Liver (tissue), 3 donors: ENCODE data around the gene PIMREG.

Experiments
- ATF3 ChIP-seq: IDR thresholded peaks from 2 replicates; pipeline ENCODE4 v1.6.1; 2016; ENCODE audit warnings: antibody characterized with exemption
- CTCF ChIP-seq: fragments of 150-350 bp; IDR thresholded peaks from 2 replicates; pipeline ENCODE4 v1.5.1; 2017; ENCODE audit warnings: improper control_type of control experiment, low read depth, low read length; ENCODE audit not compliant: missing input control
- EGR1 ChIP-seq, 2 donors: IDR thresholded peaks; 2 replicates each; pipeline ENCODE4 v1.6.1; 2016 to 2018; ENCODE audit warnings: antibody characterized with exemption in 2 of 2, low read depth in 2 of 2
- FOXA1 ChIP-seq: IDR thresholded peaks from 2 replicates; pipeline ENCODE4 v1.6.1; 2016; ENCODE audit warnings: antibody characterized with exemption
- GABPA ChIP-seq, 2 donors: IDR thresholded peaks in 1 of 2; conservative IDR thresholded peaks in 1 of 2; 2 replicates each; pipeline ENCODE4 v1.6.1; 2016; ENCODE audit warnings: antibody characterized with exemption in 2 of 2, mild to moderate bottlenecking in 1 of 2, moderate library complexity in 1 of 2
- MAX ChIP-seq: IDR thresholded peaks from 2 replicates; pipeline ENCODE4 v1.6.1; 2016; ENCODE audit warnings: antibody characterized with exemption
- RAD21 ChIP-seq, 2 donors: IDR thresholded peaks; 2 replicates each; pipeline ENCODE4 v1.6.1; 2016; ENCODE audit warnings: antibody characterized with exemption in 2 of 2, mild to moderate bottlenecking in 2 of 2
- REST ChIP-seq: IDR thresholded peaks from 2 replicates; pipeline ENCODE4 v1.6.1; 2016; ENCODE audit warnings: antibody characterized with exemption, mild to moderate bottlenecking
- RXRA ChIP-seq, 2 donors: IDR thresholded peaks; 2 replicates each; pipeline ENCODE4 v1.6.1; 2017 to 2018; ENCODE audit warnings: antibody characterized with exemption in 2 of 2, mild to moderate bottlenecking in 1 of 2
- TAF1 ChIP-seq: conservative IDR thresholded peaks from 2 replicates; pipeline ENCODE4 v1.6.1; 2016; ENCODE audit warnings: antibody characterized with exemption, mild to moderate bottlenecking
- ZBTB33 ChIP-seq: IDR thresholded peaks from 2 replicates; pipeline ENCODE4 v1.6.1; 2016; ENCODE audit warnings: antibody characterized with exemption
- donor health status: healthy.
- donor health status: healthy.

GRCh38 chr17:6477831-6478383 lies 33.7 kb downstream of the PIMREG start:
- no peak for TF ChIP-seq CTCF
- TF ChIP-seq TAF1, result no peak
- TF ChIP-seq GABPA (IDR thresholded peaks at IDR 0.05 in 1 of 2, conservative IDR thresholded peaks at IDR 0.05 in 1 of 2), result no peak
- no peak for TF ChIP-seq RAD21 (IDR thresholded peaks at IDR 0.05)
- no peak for TF ChIP-seq REST
- TF ChIP-seq FOXA1, result no peak
- no peak for TF ChIP-seq ATF3
- TF ChIP-seq ZBTB33, result no peak
- no peak for TF ChIP-seq MAX
- no peak for TF ChIP-seq RXRA (IDR thresholded peaks at IDR 0.05)
- no peak for TF ChIP-seq EGR1 (IDR thresholded peaks at IDR 0.05; ENCODE audit: low read depth in 2 of 2)
